ENCODE results near the gene PLEKHB1.

DNA sequence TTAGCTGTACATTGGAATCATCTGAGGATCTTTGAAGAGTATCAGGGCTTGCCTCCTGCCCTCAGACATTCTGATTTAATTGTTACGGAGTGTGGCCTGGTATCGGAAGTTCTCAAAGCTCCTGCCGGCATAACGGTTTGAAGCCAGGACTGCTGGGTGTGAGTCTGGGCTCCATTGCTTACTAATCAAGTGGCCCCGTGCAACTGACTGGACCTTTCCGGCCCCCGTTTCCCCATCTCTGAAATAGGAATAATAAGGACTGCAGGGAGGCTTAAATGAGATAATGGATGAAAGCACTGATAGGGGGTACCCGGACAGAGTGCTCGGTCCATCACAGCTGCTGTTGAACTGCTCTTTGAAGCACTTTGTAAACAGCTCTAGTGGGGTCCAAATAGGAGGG, 1.7 kb downstream of the PLEKHB1 start:
- TF ChIP-seq, protein P1, sequence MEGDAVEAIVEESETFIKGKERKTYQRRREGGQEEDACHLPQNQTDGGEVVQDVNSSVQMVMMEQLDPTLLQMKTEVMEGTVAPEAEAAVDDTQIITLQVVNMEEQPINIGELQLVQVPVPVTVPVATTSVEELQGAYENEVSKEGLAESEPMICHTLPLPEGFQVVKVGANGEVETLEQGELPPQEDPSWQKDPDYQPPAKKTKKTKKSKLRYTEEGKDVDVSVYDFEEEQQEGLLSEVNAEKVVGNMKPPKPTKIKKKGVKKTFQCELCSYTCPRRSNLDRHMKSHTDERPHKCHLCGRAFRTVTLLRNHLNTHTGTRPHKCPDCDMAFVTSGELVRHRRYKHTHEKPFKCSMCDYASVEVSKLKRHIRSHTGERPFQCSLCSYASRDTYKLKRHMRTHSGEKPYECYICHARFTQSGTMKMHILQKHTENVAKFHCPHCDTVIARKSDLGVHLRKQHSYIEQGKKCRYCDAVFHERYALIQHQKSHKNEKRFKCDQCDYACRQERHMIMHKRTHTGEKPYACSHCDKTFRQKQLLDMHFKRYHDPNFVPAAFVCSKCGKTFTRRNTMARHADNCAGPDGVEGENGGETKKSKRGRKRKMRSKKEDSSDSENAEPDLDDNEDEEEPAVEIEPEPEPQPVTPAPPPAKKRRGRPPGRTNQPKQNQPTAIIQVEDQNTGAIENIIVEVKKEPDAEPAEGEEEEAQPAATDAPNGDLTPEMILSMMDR (IDR thresholded peaks at IDR 0.05), result no peak
- TF ChIP-seq POLR2AphosphoS5 (IDR thresholded peaks at IDR 0.05), result no peak
